WERI-Rb-1 (cell line): ENCODE data around the gene AQP7.
"Not testable (repeated sequence)": the region's sequence is repeated elsewhere in the genome, so short reads cannot be mapped to it uniquely, and the experiment has no call there.

Experiments
- DNase-seq: peaks from one replicate; pipeline ENCODE4 v3.0.0-alpha.2; 2020
- H3K27ac ChIP-seq: fragments of 250-450 bp; sonication (Bioruptor Pico); 2 replicates; pipeline ENCODE4 v1.5.1; 2020; ENCODE audit warnings: mild to moderate bottlenecking, moderate library complexity
- H3K27me3 ChIP-seq: fragments of 250-450 bp; sonication (Bioruptor Pico); 2 replicates; pipeline ENCODE4 v1.5.1; 2021; ENCODE audit warnings: mild to moderate bottlenecking, low read depth, moderate library complexity; ENCODE audit not compliant: insufficient read depth, severe bottlenecking
- H3K36me3 ChIP-seq: fragments of 250-450 bp; sonication (Bioruptor Pico); 2 replicates; pipeline ENCODE4 v1.5.1; 2020; ENCODE audit warnings: mild to moderate bottlenecking, moderate library complexity
- H3K4me3 ChIP-seq: 2 replicates; pipeline ENCODE4 v1.5.1; 2011; ENCODE audit warnings: low read depth, mild to moderate bottlenecking, control low read depth, low read length
- H3K9me3 ChIP-seq: fragments of 250-450 bp; sonication (Bioruptor Pico); 2 replicates; pipeline ENCODE4 v1.5.1; 2021; ENCODE audit warnings: mild to moderate bottlenecking, moderate library complexity; ENCODE audit not compliant: severe bottlenecking
- CTCF ChIP-seq: IDR thresholded peaks from 2 replicates; pipeline ENCODE4 v1.5.1; 2011; ENCODE audit warnings: low read depth, mild to moderate bottlenecking, control low read depth, inconsistent platforms, low read length

The AQP7 gene

DNA sequence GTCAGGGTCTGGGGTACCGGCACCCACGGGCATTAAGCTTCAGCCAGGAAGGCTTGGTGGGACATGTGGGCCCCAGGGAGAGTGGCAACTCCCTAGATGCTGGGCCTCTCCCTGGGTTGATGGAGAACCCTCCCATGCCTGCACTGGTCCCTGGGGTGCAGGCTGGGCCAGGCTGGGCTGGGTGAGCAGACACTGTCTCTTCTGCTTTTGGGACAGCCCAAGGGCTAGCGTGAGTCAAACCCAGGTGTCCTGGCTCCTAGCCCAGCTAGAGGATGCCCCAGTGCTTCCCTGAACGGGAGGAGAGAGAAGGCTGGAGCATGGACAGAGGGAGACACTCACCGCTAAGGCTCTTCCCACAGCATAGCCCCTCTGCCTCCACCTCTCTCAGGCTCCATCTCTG, 5.7 kb upstream of the AQP7 start:
- no peak for TF ChIP-seq CTCF
- no peaks in the 10 kb centered on the region for H3K36me3 ChIP-seq
- no peak for DNase-seq
- no peaks in the 10 kb centered on the region for H3K9me3 ChIP-seq
- H3K27me3 ChIP-seq: no peaks in the 10 kb centered on the region
- no peak overlapping the region for H3K4me3 ChIP-seq
- H3K27ac ChIP-seq: no peak overlapping the region

DNA sequence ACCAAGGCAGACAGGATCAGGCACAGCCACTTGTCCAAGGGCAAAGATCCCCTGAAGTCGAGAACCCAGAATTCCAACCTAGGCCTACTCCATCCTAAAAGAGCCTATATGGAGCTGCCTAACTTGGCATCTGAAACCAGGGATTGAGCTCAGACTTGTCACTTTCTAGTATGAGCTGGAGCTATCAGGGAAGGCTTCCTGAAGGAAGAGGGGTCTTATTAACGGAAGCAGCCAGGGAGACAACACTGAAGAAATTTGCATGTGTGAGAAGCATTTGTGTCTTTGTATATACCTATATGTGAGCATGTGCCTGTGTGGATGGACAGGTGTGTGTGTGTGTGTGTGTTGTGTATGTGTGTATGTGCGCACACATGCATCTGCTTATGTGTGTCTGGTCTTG, 4.7 kb upstream of the AQP7 start:
- Histone ChIP-seq H3K27ac (no peak overlapping the region), H3K36me3 (no peaks in the 10 kb centered on the region), H3K4me3 (no peak overlapping the region), H3K9me3 (no peaks in the 10 kb centered on the region), H3K27me3 (no peaks in the 10 kb centered on the region)
- DNase-seq: no peak
- no peak for TF ChIP-seq CTCF

GRCh38 chr9:33404788-33405362, 2.5 kb upstream of the AQP7 start:
- TF ChIP-seq CTCF: 0 out of 2 replicates have a peak, but pooled peaks have one; percentile 9
- Histone ChIP-seq H3K27me3 (no peaks in the 10 kb centered on the region), H3K9me3 (no peaks in the 10 kb centered on the region), H3K36me3 (no peaks in the 10 kb centered on the region), H3K4me3 (no peak overlapping the region), H3K27ac (no peak overlapping the region)
- DNase-seq: no peak

DNA sequence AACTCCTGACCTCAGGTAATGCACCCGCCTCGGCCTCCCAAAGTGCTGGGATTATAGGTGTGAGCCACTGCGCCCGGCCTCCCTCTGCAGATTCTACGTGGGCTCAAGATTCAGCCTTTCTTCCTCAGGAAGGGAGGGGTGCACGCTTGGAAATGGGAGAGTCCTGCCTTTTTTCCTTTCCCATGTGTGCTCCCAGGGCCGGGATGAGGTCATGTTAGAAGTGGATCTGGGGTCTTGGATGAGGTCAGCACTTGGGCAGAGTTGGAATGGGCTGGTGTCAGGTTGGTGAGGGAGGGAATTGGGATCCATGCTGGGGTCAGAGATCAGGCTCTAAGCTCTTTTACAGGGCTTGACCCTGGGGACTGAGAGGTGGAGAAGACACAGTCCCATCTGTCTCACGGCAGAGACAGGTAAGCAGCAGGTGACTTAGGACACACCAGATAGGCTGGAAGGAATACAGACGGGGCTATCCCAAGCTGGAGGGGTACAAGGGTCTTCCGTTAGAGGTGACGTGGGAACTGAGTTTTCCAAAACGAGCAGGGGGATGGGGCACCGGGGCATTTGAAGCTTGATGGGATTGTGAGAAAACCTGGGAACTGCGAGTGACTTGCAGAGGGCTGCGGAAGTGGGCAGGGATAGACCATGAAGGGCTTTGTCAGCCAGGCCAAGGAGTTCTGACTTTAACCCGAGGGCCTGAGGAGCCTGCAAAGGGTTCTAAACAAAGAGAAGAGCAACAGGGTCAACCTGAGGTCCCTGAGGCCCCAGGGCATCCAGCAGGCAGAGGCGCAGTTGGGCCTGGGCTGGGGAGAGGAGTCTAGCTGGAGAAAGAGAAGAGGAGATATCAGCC, 1.8 kb upstream of the AQP7 start:
- DNase-seq: no peak
- H3K27ac ChIP-seq: no peak overlapping the region
- H3K4me3 ChIP-seq: no peak overlapping the region
- no peaks in the 10 kb centered on the region for H3K36me3 ChIP-seq
- no peak for TF ChIP-seq CTCF
- H3K27me3 ChIP-seq: no peaks in the 10 kb centered on the region
- no peaks in the 10 kb centered on the region for H3K9me3 ChIP-seq

DNA sequence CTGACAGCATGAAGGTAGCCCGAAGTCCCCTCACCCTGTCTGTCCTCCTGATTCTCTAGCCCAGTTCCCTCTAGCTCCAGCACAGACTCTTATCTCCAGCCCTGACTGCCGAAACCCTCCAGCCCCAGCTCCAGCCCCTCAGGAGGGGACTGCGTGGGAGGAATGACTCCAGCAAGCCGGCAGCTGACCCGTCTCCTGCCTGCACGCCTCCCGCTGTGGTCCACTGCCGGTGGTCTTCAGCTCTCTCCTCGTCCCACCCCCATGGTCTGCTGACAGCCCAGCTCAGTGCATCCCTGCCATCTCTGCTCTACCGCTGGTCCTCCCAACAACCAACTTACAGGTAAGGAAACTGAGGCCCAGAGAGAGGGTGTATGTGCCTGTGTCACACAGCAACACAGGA, 559 bp downstream of the AQP7 start:
- not testable (repeated sequence) for H3K27ac ChIP-seq, H3K9me3 ChIP-seq, DNase-seq, H3K36me3 ChIP-seq, H3K4me3 ChIP-seq, H3K27me3 ChIP-seq

DNA sequence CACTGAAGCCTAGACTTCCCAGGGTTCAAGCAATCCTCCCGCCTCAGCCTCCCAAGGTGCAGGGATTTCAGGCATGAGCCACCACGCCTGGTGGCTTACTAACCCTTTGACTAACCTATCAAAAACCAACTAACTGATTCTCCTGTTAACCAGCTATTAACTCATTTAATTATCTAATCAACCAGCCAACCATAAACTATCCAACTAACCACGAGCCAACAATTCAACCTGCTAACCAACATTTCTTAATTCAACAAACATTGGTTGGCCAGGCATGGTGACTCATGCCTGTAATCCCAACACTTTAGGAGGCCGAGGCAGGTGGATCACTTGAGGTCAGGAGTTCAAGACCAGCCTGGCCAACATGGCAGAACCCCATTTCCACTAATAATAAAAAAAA, 3.3 kb downstream of the AQP7 start:
- not testable (repeated sequence) for H3K4me3 ChIP-seq, H3K27me3 ChIP-seq, H3K9me3 ChIP-seq, H3K36me3 ChIP-seq, H3K27ac ChIP-seq, DNase-seq

GRCh38 chr9:33397801-33398200, 4.6 kb downstream of the AQP7 start:
- H3K27me3 ChIP-seq, H3K4me3 ChIP-seq, DNase-seq, H3K36me3 ChIP-seq, H3K27ac ChIP-seq, H3K9me3 ChIP-seq: not testable (repeated sequence)

GRCh38 chr9:33395159-33395879, 7.0 kb downstream of the AQP7 start:
- H3K4me3 ChIP-seq, H3K27me3 ChIP-seq, DNase-seq, H3K27ac ChIP-seq, H3K36me3 ChIP-seq, H3K9me3 ChIP-seq: not testable (repeated sequence)

DNA sequence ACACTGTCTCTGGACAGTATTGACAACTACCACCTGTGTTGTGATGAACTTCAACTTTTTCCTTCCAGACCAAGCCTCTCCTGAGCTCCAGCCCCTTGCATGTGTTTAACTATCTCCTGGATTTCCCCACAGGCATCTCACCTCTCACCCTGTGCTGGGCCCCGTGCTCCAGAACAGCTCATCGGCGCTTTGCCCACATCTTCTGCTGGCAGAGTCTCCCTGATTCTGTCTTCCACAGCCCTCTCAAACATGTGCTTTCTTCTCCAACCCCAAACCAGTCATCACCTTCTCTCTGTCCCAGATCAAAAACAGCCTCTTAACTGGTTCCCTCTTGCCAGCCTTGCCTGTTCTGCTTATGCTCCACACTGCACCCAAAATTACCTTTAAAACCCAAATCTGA, 8.4 kb downstream of the AQP7 start:
- not testable (repeated sequence) for DNase-seq, H3K36me3 ChIP-seq, H3K27ac ChIP-seq, H3K27me3 ChIP-seq, H3K9me3 ChIP-seq, H3K4me3 ChIP-seq
